PFSK-1 (cell line): ENCODE results near the gene TPRA1.

ENCODE experiments used
- FOXP2 ChIP-seq: optimal IDR thresholded peaks from 2 replicates; pipeline ENCODE3; 2011; ENCODE audit warnings: borderline replicate concordance, control low read depth, inconsistent platforms; ENCODE audit not compliant: insufficient read depth; ENCODE audit errors: extremely low read length, extremely low read depth
- POLR2AphosphoS5 ChIP-seq: IDR thresholded peaks from 2 replicates; pipeline ENCODE4 v1.6.1; 2012; ENCODE audit warnings: low read depth, mild to moderate bottlenecking, control low read depth, low read length, moderate library complexity
- REST ChIP-seq, 2 experiments: IDR thresholded peaks; 2 replicates each; pipeline versions ENCODE4 v1.6.1 to v1.8.0; 2011 to 2012; ENCODE audit warnings: low read depth in 2 of 2, low read length in 2 of 2, control low read depth in 1 of 2, inconsistent platforms in 1 of 2, mild to moderate bottlenecking in 1 of 2, moderate library complexity in 1 of 2; ENCODE audit not compliant: insufficient read depth in 1 of 2
- SIN3A ChIP-seq: IDR thresholded peaks from 2 replicates; pipeline ENCODE4 v1.6.1; 2012; ENCODE audit warnings: mild to moderate bottlenecking, low read length, moderate library complexity, borderline replicate concordance; ENCODE audit not compliant: insufficient read depth
- TAF1 ChIP-seq: IDR thresholded peaks from 2 replicates; pipeline ENCODE4 v1.6.1; 2012; ENCODE audit warnings: low read length, control low read depth, borderline replicate concordance; ENCODE audit not compliant: insufficient read depth

Gene TPRA1

GRCh38 chr3:127634653-127635052, 44.1 kb upstream of the TPRA1 start:
- TF ChIP-seq FOXP2 (no peak), SIN3A (no peak), REST (IDR thresholded peaks at IDR 0.05; ENCODE audit: insufficient read depth in 1 of 2, low read depth in 2 of 2, low read length in 2 of 2) (no peak), TAF1 (no peak), POLR2AphosphoS5 (no peak)

- no peak for TF ChIP-seq REST (IDR thresholded peaks at IDR 0.05; ENCODE audit: insufficient read depth in 1 of 2, low read depth in 2 of 2, low read length in 2 of 2)
- no peak for TF ChIP-seq SIN3A
- no peak for TF ChIP-seq FOXP2
- no peak for TF ChIP-seq TAF1
- TF ChIP-seq POLR2AphosphoS5, result no peak
Observed at GRCh38 chr3:127632035-127632820, 41.7 kb upstream of the TPRA1 start.

- TF ChIP-seq FOXP2 (no peak), POLR2AphosphoS5 (no peak), REST (IDR thresholded peaks at IDR 0.05; ENCODE audit: insufficient read depth in 1 of 2, low read depth in 2 of 2, low read length in 2 of 2) (no peak), SIN3A (no peak), TAF1 (no peak)
Observed at GRCh38 chr3:127630811-127631714, 40.5 kb upstream of the TPRA1 start.

GRCh38 chr3:127629467-127630403, 39.2 kb upstream of the TPRA1 start:
- TF ChIP-seq REST (IDR thresholded peaks at IDR 0.05; ENCODE audit: insufficient read depth in 1 of 2, low read depth in 2 of 2, low read length in 2 of 2), result no peak
- TF ChIP-seq FOXP2, result no peak
- TF ChIP-seq POLR2AphosphoS5, result no peak
- no peak for TF ChIP-seq SIN3A
- no peak for TF ChIP-seq TAF1
